Measurements from ENCODE around the gene SLC17A9. TPM values are rescaled to one million over a fixed set of nuclear protein-coding genes. Genes with fewer than 3 reads are reported as not detected.

SLC17A9 gene
- total RNA-seq, 1 experiment from 2014 or later, result 0.22 TPM

DNA sequence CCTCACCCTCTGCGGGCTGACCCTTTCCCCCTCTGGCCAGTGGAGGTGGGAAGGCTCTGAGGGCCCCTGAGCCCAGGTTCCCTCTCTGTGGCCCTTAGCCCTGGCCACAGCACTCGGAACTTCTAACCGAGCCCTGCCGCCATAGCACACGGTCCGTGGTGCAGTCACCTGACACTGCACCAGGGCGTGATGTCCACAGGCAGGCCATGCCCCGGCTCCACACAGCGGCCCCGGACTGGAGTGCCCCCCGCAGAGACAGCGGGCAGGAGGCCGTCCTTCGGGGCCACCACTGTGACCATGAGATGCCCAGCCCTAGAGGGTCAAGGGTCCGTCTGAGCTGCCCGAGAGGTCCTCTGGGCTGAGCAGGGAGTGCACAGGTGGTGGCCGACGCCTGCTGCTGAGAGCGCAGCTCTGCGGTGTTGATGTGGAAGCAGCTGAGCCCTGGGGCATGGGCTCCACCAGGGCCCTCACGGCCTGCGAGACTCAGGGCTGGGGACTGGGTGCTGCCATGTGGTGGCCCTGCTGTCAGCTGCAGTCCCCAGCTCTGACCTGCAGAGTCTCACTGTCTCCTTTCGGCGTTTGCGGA lies 65.4 kb downstream of the SLC17A9 start:
- no TSS peak for BruUV-seq (replicated peaks)
- no peak overlapping the region for H2AFZ ChIP-seq
- H3K4me2 ChIP-seq, result no peak overlapping the region
- POLR2A ChIA-PET (ENCODE audit: unreplicated experiment), result no interaction called here
- intact Hi-C loops (cut with micrococcal nuclease; ENCODE audit: unreplicated experiment), result no loop called here
- peaks cover 5% of the 10 kb centered on the region for H3K4me1 ChIP-seq (replicated peaks; ENCODE audit: insufficient read depth)
- no peak overlapping the region for H3K4me3 ChIP-seq
- no peak overlapping the region for H3K27ac ChIP-seq
- CTCF ChIA-PET, result interaction anchor here (0.5 kb wide), 1 partner anchor 9 kb away, joined by 3 read pairs; no protein-coding TSS in a partner anchor
- TF ChIP-seq, protein P1, sequence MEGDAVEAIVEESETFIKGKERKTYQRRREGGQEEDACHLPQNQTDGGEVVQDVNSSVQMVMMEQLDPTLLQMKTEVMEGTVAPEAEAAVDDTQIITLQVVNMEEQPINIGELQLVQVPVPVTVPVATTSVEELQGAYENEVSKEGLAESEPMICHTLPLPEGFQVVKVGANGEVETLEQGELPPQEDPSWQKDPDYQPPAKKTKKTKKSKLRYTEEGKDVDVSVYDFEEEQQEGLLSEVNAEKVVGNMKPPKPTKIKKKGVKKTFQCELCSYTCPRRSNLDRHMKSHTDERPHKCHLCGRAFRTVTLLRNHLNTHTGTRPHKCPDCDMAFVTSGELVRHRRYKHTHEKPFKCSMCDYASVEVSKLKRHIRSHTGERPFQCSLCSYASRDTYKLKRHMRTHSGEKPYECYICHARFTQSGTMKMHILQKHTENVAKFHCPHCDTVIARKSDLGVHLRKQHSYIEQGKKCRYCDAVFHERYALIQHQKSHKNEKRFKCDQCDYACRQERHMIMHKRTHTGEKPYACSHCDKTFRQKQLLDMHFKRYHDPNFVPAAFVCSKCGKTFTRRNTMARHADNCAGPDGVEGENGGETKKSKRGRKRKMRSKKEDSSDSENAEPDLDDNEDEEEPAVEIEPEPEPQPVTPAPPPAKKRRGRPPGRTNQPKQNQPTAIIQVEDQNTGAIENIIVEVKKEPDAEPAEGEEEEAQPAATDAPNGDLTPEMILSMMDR (conservative IDR thresholded peaks at IDR 0.05), result no peak
- TF ChIP-seq EZH2 (IDR thresholded peaks at IDR 0.05; ENCODE audit: low read depth), result no peak
- H4K20me1 ChIP-seq (ENCODE audit: insufficient read depth), result peaks cover 5% of the 10 kb centered on the region; the same call in 1 of the 2 replicates
- no peaks in the 10 kb centered on the region for H3K9me3 ChIP-seq (ENCODE audit: insufficient read depth, low read depth)
- no peak for DNase-seq
- no peaks in the 10 kb centered on the region for H3K36me3 ChIP-seq (ENCODE audit: low read depth)
- no peaks in the 10 kb centered on the region for H3K9me2 ChIP-seq (ENCODE audit: insufficient read depth)
- H3F3A ChIP-seq (ENCODE audit: insufficient read depth, low read depth), result no peaks in the 10 kb centered on the region
- peaks cover 98% of the 10 kb centered on the region for H3K27me3 ChIP-seq (ENCODE audit: insufficient read depth, low read depth)
- H3K79me2 ChIP-seq (ENCODE audit: low read depth), result no peaks in the 10 kb centered on the region

Other genes with a start within 250 kb of the SLC17A9 start
- gene NTSR1, start 243.9 kb upstream of the SLC17A9 start, total RNA-seq (2021), result 0.98 and 1.3 TPM in 2 replicates
- 27.8 and 30.2 TPM in 2 replicates for gene MRGBP, start 156.2 kb upstream of the SLC17A9 start, total RNA-seq (2021)
- 57.4 and 65.0 TPM in 2 replicates for gene OGFR, start 147.9 kb upstream of the SLC17A9 start, total RNA-seq (2021)
- gene COL9A3, start 135.7 kb upstream of the SLC17A9 start, total RNA-seq (2021), result 8.3 and 8.5 TPM in 2 replicates
- 29.3 and 35.4 TPM in 2 replicates for gene TCFL5, start 90.9 kb upstream of the SLC17A9 start, total RNA-seq (2021)
- gene DIDO1, start 26.2 kb upstream of the SLC17A9 start, total RNA-seq (2021), result 56.4 and 61.4 TPM in 2 replicates
- 45.7 and 49.7 TPM in 2 replicates for gene GID8, start 14.6 kb upstream of the SLC17A9 start, total RNA-seq (2021)
- gene BHLHE23, start 54.3 kb downstream of the SLC17A9 start, total RNA-seq (2021), result not detected in 2 replicates

Measured in PC-9 (cell line).